Large intestine (tissue), 3 donors: ENCODE data around the gene NGEF. TPM values are rescaled to one million over a fixed set of nuclear protein-coding genes. Genes with fewer than 3 reads are reported as not detected.

ENCODE experiments used
- DNase-seq, 2 donors: peaks; one replicate each; pipeline versions ENCODE4 v3.0.0 to v3.0.0-alpha.2; 2013
- H3K27ac ChIP-seq: one replicate; pipeline ENCODE4 v1.5.1; 2013; ENCODE audit warnings: low read length
- H3K27me3 ChIP-seq: 2 replicates; pipeline ENCODE4 v1.6.1; 2013; ENCODE audit warnings: low read length; ENCODE audit not compliant: control insufficient read depth, insufficient read depth
- H3K36me3 ChIP-seq: 2 replicates; pipeline ENCODE4 v1.6.1; 2013; ENCODE audit warnings: low read length; ENCODE audit not compliant: control insufficient read depth, insufficient read depth
- H3K4me1 ChIP-seq: one replicate; pipeline ENCODE4 v1.6.1; 2013; ENCODE audit warnings: low read length; ENCODE audit not compliant: control insufficient read depth, insufficient read depth
- H3K4me3 ChIP-seq: one replicate; pipeline ENCODE4 v1.5.1; 2013; ENCODE audit warnings: low read length
- H3K9me3 ChIP-seq: one replicate; pipeline ENCODE4 v1.6.1; 2013; ENCODE audit warnings: mild to moderate bottlenecking, low read depth, low read length, moderate library complexity; ENCODE audit not compliant: control insufficient read depth
- WGBS: methylation state at CpG from one replicate; pipeline ENCODE4 v1.1.5; 2013; ENCODE audit warnings: low lambda C conversion rate; ENCODE audit not compliant: insufficient coverage; 5-methylcytosine and 5-hydroxymethylcytosine counted together
- polyA plus RNA-seq: library from polyadenylated mRNA; unstranded; fragments of 120-200 nt; gene quantifications from one replicate; pipeline ENCODE4 v1.2.1, GENCODE V29; 2013

Gene NGEF
- polyA plus RNA-seq, 1 donor, result 22.9 TPM

DNA sequence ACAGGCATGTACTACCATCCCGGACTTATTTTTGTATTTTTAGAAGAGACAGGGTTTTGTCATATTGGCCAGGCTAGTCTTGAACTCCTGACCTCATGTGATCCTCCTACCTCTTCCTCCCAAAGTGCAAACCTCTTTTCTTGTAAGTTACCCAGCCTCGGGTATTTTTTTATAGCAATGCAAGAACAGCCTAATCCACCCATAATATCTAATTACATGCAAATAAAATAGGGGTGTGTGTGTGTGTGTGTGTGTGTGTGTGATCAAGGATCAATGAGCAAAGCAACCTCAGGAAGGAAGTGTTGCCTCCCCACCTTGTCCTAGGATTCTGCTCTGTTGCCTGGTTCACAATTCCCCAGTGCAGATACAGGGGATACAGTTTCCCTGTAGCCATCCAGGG lies 45.6 kb downstream of the NGEF start:
- Histone ChIP-seq H3K27me3 (no peaks in the 10 kb centered on the region), H3K4me3 (no peak overlapping the region), H3K36me3 (no peaks in the 10 kb centered on the region), H3K4me1 (no peaks in the 10 kb centered on the region), H3K27ac (no peak overlapping the region), H3K9me3 (no peaks in the 10 kb centered on the region)
- no peak for DNase-seq
- no CpG with 5 or more reads among the region's 2 CpGs for WGBS

DNA sequence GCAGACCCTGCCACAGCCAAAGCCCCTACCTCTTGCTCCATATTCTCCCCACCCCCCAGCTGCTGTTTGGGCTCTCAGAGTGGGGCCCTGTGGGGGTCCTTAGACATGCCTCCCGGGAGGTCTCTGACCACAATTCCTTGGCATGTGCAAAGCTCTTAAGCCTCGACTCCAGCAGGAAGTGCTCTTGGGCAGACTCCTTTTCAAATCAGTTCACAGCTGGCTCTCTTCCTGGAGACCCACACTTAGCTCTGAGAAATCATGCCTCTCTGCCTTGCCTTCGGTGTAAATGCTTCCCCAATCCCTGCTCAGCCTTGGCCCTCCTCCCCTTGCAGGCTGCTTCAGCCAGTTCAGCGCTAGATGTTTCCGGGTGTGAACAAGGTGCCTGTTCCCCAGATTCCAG lies 46.9 kb downstream of the NGEF start:
- Histone ChIP-seq H3K9me3 (no peaks in the 10 kb centered on the region), H3K36me3 (no peaks in the 10 kb centered on the region), H3K27ac (no peak overlapping the region), H3K27me3 (no peaks in the 10 kb centered on the region), H3K4me1 (no peaks in the 10 kb centered on the region), H3K4me3 (no peak overlapping the region)
- DNase-seq, result no peak
- no CpG with 5 or more reads among the region's 5 CpGs for WGBS

DNA sequence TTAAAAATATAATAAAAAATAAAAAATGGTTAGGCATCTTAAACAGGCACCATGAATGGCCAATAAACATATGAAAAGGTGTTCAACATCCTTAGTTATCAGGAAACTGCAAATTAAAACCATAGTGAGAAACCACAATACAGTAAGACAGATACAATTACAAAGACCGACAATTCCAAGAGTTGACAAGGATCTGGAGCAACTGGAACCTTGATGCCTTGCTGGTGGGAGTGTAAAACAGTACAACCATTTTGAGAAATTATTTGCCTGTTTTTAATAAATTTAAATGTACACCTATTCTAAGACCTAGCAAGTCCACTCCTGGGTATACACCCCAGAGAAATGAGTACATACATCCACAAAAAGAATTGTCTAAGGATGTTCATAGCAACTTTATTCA lies 49.1 kb downstream of the NGEF start:
- WGBS, result no CpG with 5 or more reads among the region's 1 CpG

GRCh38 chr2:232960862-232961261 lies 52.2 kb downstream of the NGEF start:
- Histone ChIP-seq H3K36me3 (no peaks in the 10 kb centered on the region), H3K27ac (no peak overlapping the region), H3K9me3 (no peaks in the 10 kb centered on the region), H3K4me3 (no peak overlapping the region), H3K27me3 (no peaks in the 10 kb centered on the region), H3K4me1 (peaks cover 2% of the 10 kb centered on the region)
- DNase-seq, result no peak
- no CpG with 5 or more reads among the region's 2 CpGs for WGBS

More for the DNA sequence above, 49.1 kb downstream of the NGEF start:
- Histone ChIP-seq H3K4me1 (peaks cover 2% of the 10 kb centered on the region), H3K27ac (no peak overlapping the region), H3K27me3 (no peaks in the 10 kb centered on the region), H3K36me3 (no peaks in the 10 kb centered on the region), H3K9me3 (no peaks in the 10 kb centered on the region), H3K4me3 (no peak overlapping the region)
- DNase-seq, result no peak

DNA sequence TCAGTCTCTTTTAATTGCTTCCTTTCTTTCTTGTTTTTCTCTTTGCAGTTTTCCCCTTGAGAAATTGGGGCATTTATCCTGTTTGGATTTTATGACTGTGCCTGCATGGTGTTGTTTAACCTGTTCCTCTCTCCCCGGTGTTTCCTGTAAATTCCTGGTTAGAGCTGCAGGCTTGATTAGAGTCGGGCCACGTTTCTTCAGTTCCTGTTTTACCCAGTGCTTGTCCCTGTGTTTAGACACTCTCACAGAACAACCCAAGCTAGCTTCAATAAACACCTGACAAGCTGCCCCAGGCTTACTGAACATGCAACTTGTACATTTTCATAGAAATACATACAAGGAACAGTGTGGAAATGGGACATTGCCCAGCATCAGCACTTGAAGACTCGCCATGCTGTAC lies 53.9 kb downstream of the NGEF start:
- Histone ChIP-seq H3K9me3 (no peaks in the 10 kb centered on the region), H3K4me3 (no peak overlapping the region), H3K27me3 (no peaks in the 10 kb centered on the region), H3K4me1 (peaks cover 2% of the 10 kb centered on the region), H3K27ac (no peak overlapping the region), H3K36me3 (no peaks in the 10 kb centered on the region)
- no peak for DNase-seq
- 80% methylated on average over 2 of the region's 4 CpGs for WGBS

GRCh38 chr2:232957657-232958090 lies 55.4 kb downstream of the NGEF start:
- peaks cover 2% of the 10 kb centered on the region for H3K4me1 ChIP-seq

GRCh38 chr2:232955856-232956255 lies 57.2 kb downstream of the NGEF start:
- no CpG with 5 or more reads among the region's 5 CpGs for WGBS
- Histone ChIP-seq H3K27ac (no peak overlapping the region), H3K36me3 (no peaks in the 10 kb centered on the region), H3K9me3 (no peaks in the 10 kb centered on the region), H3K4me1 (peaks cover 2% of the 10 kb centered on the region), H3K4me3 (no peak overlapping the region), H3K27me3 (no peaks in the 10 kb centered on the region)
- peak in 1 of 2 donors; percentile 40 for DNase-seq

More at GRCh38 chr2:232957657-232958090, 55.4 kb downstream of the NGEF start:
- Histone ChIP-seq H3K4me3 (no peak overlapping the region), H3K27me3 (no peaks in the 10 kb centered on the region), H3K9me3 (no peaks in the 10 kb centered on the region), H3K36me3 (no peaks in the 10 kb centered on the region), H3K27ac (no peak overlapping the region)
- peak in 1 of 2 donors; percentile 48 for DNase-seq
- WGBS, result no CpG with 5 or more reads among the region's 3 CpGs

GRCh38 chr2:232954691-232955090 lies 58.4 kb downstream of the NGEF start:
- Histone ChIP-seq H3K27ac (no peak overlapping the region), H3K36me3 (no peaks in the 10 kb centered on the region), H3K27me3 (no peaks in the 10 kb centered on the region), H3K4me1 (no peaks in the 10 kb centered on the region), H3K4me3 (no peak overlapping the region), H3K9me3 (no peaks in the 10 kb centered on the region)
- 100% methylated on average over 3 of the region's 10 CpGs for WGBS
- DNase-seq, result no peak

DNA sequence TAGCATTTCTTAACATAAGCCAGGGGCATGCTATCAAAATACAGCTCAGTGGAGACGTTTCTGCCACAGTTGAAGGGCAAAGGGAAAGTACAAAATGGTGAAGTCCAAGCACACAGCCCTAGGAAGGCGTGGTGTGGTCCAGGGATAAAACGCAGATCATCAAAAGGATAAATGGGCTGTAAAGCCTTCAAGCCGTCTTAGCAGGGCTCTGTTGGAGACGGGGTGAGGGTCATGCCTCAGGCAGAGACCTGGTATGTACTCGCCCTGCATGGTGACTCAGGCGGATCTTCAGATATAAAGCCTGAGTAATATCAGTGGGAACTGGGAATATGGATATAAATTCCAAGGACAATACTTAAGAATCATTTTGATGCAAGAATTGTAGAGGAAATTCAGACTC lies 61.2 kb downstream of the NGEF start:
- Histone ChIP-seq H3K36me3 (no peaks in the 10 kb centered on the region), H3K9me3 (no peaks in the 10 kb centered on the region), H3K27me3 (no peaks in the 10 kb centered on the region), H3K4me3 (no peak overlapping the region), H3K4me1 (no peaks in the 10 kb centered on the region), H3K27ac (no peak overlapping the region)
- DNase-seq, result no peak
- no CpG with 5 or more reads among the region's 7 CpGs for WGBS

DNA sequence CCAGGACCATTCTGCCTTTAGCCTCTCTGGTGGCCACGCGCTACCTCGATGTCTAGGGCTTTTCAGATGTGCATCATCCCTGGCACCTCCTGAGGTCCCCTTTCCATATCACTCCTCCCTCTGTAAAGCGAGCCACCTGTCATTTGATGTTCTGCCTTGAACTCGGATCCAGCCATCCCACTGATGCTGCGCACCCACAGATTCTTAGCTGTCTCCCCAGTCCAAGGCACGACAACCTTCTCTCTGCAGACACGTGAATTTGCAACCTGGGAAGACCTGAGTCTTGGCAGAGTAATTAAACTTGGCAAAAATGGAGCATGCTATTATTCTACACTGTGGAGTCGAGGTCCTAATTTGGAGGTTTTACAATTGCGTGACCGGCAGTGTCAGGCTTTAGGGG lies 61.9 kb downstream of the NGEF start:
- Histone ChIP-seq H3K36me3 (no peaks in the 10 kb centered on the region), H3K27me3 (no peaks in the 10 kb centered on the region), H3K4me1 (no peaks in the 10 kb centered on the region), H3K4me3 (no peak overlapping the region), H3K27ac (no peak overlapping the region), H3K9me3 (no peaks in the 10 kb centered on the region)
- no CpG with 5 or more reads among the region's 11 CpGs for WGBS
- DNase-seq, result no peak

DNA sequence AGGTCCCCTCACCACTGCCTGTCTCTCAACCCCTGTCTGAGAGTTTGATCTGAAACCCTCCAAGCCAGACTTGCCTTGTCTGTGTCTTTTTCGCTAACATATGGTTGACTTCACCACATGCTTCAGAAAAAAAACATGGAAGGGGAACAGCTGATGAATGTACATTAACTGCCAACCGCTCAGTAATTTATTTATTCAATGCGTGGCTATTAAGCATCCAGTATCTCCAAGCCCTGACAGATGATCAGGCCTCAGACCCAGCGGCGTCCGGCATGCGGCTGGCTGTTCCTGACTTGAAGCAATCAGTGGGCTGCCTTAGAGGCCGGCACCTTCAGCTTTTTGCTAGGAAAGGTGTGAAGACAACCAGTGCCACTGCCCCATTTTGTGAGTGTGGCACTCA lies 62.3 kb downstream of the NGEF start:
- H3K4me1 ChIP-seq, result no peaks in the 10 kb centered on the region
- WGBS, result no CpG with 5 or more reads among the region's 8 CpGs
- no peaks in the 10 kb centered on the region for H3K27me3 ChIP-seq
- H3K27ac ChIP-seq, result no peak overlapping the region
- no peak for DNase-seq
- no peaks in the 10 kb centered on the region for H3K9me3 ChIP-seq
- H3K36me3 ChIP-seq, result no peaks in the 10 kb centered on the region
- H3K4me3 ChIP-seq, result no peak overlapping the region
